Hepatocyte (in vitro differentiated cells): Measurements from ENCODE around the gene LSM14A. TPM values are rescaled to one million over a fixed set of nuclear protein-coding genes. Genes with fewer than 3 reads are reported as not detected.

ENCODE experiments used
- DNase-seq: peaks from one replicate; pipeline ENCODE4 v3.0.0-alpha.2; 2016; ENCODE audit warnings: low spot score
- H2AFZ ChIP-seq: fragments of 200-600 bp; sonication (generic); 2 replicates; pipeline ENCODE4 v1.6.0; 2016; ENCODE audit warnings: antibody characterized with exemption, mild to moderate bottlenecking
- H3K27ac ChIP-seq: fragments of 200-600 bp; sonication (generic); 2 replicates; pipeline ENCODE4 v1.5.1; 2016; ENCODE audit warnings: mild to moderate bottlenecking
- H3K27me3 ChIP-seq: fragments of 200-600 bp; sonication (generic); 2 replicates; pipeline ENCODE4 v1.6.1; 2016
- H3K36me3 ChIP-seq: fragments of 200-600 bp; sonication (generic); replicated peaks from 2 replicates; pipeline ENCODE4 v1.5.1; 2016; ENCODE audit warnings: low read depth; ENCODE audit not compliant: insufficient read depth
- H3K4me1 ChIP-seq: fragments of 200-600 bp; sonication (generic); 2 replicates; pipeline ENCODE4 v1.5.1; 2016; ENCODE audit warnings: mild to moderate bottlenecking, moderate library complexity; ENCODE audit not compliant: insufficient read depth
- H3K4me2 ChIP-seq: fragments of 200-600 bp; sonication (generic); 2 replicates; pipeline ENCODE4 v1.6.0; 2016
- H3K4me3 ChIP-seq: fragments of 200-600 bp; sonication (generic); 2 replicates; pipeline ENCODE4 v1.5.1; 2016; ENCODE audit warnings: mild to moderate bottlenecking
- H3K79me2 ChIP-seq: fragments of 200-600 bp; sonication (generic); 2 replicates; pipeline ENCODE4 v1.6.0; 2017; ENCODE audit warnings: mild to moderate bottlenecking
- H3K9me2 ChIP-seq: fragments of 200-600 bp; sonication (generic); replicated peaks from 2 replicates; pipeline ENCODE4 v1.6.0; 2017; ENCODE audit warnings: mild to moderate bottlenecking; ENCODE audit not compliant: insufficient read depth
- H3K9me3 ChIP-seq: fragments of 200-600 bp; sonication (generic); 2 replicates; pipeline ENCODE4 v1.5.1; 2016; ENCODE audit warnings: low read depth, mild to moderate bottlenecking
- H4K20me1 ChIP-seq: fragments of 200-600 bp; sonication (generic); 2 replicates; pipeline ENCODE4 v1.6.0; 2016; ENCODE audit warnings: mild to moderate bottlenecking; ENCODE audit not compliant: insufficient read depth, poor library complexity, severe bottlenecking
- EZH2 ChIP-seq: fragments of 200-600 bp; sonication (generic); IDR thresholded peaks from 2 replicates; pipeline ENCODE4 v1.6.1; 2016; ENCODE audit warnings: antibody characterized with exemption, mild to moderate bottlenecking, borderline replicate concordance
- EZH2phosphoT487 ChIP-seq: fragments of 200-600 bp; sonication (generic); IDR thresholded peaks from one replicate; pipeline ENCODE4 v1.6.1; 2018; ENCODE audit warnings: antibody characterized with exemption, mild to moderate bottlenecking, low read depth, moderate library complexity; ENCODE audit not compliant: unreplicated experiment, severe bottlenecking
- WGBS: methylation state at CpG from one replicate; pipeline ENCODE4 v1.1.6; 2016; ENCODE audit warnings: low lambda C conversion rate; ENCODE audit errors: missing lambda C conversion rate; 5-methylcytosine and 5-hydroxymethylcytosine counted together
- polyA plus RNA-seq: library from polyadenylated mRNA; unstranded; fragments of >200 nt; fragmentation: Nextera tagmentation; extraction: Ambion mirVana; gene quantifications from 2 replicates; pipeline ENCODE4 v1.2.1, GENCODE V29; 2016
- total RNA-seq: library from RNA; depleted of rRNA; stranded (reverse); fragments of >200 nt; gene quantifications from 2 replicates; pipeline ENCODE4 v1.2.3, GENCODE V29; 2014
- TF ChIP-seq, protein P1 (sequence below): fragments of 200-600 bp; sonication (generic); IDR thresholded peaks from 2 replicates; pipeline ENCODE4 v1.5.1; 2016; ENCODE audit warnings: antibody characterized with exemption, mild to moderate bottlenecking; ENCODE audit not compliant: poor library complexity

LSM14A gene
- total and polyA plus RNA-seq, 2 experiments from 2014 or later = 64.7 to 96.5 TPM

DNA sequence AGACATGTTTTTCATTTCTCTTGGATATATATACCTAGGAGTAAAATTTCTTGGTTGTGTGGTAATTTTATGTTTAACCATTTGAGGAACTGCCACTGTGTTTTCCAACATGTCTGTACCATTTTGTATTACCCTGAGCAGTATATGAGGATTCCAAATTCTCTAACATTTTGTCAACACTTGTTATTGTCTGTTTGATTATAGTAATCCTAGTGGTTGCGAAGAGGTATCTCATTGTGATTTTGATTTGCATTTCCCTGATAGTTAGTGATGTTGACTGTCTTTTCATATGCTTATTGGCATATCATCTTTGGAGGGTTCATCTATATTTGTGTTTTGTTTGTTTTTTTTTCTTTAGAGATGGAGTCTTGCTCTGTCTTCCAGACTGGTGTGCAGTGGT, 103.4 kb downstream of the LSM14A start:
- 100% methylated on average over 1 of the region's 1 CpG for WGBS
- no peaks in the 10 kb centered on the region for H3K4me1 ChIP-seq
- no peaks in the 10 kb centered on the region for H3K9me2 ChIP-seq
- H3K4me3 ChIP-seq = no peak overlapping the region
- H4K20me1 ChIP-seq = peaks cover 5% of the 10 kb centered on the region
- peaks cover 71% of the 10 kb centered on the region for H3K79me2 ChIP-seq
- no peak overlapping the region for H3K27ac ChIP-seq
- H3K4me2 ChIP-seq = no peak overlapping the region
- H3K36me3 ChIP-seq = no peaks in the 10 kb centered on the region
- DNase-seq = no peak
- H3K27me3 ChIP-seq = no peaks in the 10 kb centered on the region
- TF ChIP-seq EZH2phosphoT487 = no peak
- TF ChIP-seq, protein P1, sequence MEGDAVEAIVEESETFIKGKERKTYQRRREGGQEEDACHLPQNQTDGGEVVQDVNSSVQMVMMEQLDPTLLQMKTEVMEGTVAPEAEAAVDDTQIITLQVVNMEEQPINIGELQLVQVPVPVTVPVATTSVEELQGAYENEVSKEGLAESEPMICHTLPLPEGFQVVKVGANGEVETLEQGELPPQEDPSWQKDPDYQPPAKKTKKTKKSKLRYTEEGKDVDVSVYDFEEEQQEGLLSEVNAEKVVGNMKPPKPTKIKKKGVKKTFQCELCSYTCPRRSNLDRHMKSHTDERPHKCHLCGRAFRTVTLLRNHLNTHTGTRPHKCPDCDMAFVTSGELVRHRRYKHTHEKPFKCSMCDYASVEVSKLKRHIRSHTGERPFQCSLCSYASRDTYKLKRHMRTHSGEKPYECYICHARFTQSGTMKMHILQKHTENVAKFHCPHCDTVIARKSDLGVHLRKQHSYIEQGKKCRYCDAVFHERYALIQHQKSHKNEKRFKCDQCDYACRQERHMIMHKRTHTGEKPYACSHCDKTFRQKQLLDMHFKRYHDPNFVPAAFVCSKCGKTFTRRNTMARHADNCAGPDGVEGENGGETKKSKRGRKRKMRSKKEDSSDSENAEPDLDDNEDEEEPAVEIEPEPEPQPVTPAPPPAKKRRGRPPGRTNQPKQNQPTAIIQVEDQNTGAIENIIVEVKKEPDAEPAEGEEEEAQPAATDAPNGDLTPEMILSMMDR = no peak
- no peak for TF ChIP-seq EZH2
- H2AFZ ChIP-seq = no peak overlapping the region
- no peaks in the 10 kb centered on the region for H3K9me3 ChIP-seq

DNA sequence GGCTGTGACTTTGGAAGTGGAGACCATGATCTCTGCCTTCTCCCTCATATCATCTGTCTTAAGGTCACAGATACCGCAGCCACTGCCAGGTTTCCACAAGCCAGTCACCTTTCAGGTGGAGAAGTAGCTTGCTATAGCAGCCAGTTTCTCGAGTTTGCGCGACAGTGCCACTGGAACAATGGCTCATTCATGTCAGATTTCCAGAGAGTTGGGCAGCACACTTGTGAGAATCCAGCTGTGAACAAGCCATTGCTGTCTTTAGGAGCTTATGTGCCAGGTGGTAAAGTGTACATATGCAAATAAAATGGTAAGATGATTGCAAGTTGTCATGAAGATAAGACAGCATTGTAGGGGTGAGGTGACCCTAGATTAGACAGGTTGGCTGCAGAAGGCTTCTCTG, 104.3 kb downstream of the LSM14A start:
- no peak overlapping the region for H3K4me3 ChIP-seq
- no peaks in the 10 kb centered on the region for H3K27me3 ChIP-seq
- TF ChIP-seq EZH2 (no peak), EZH2phosphoT487 (no peak)
- TF ChIP-seq, protein P1 = no peak
- no peaks in the 10 kb centered on the region for H3K4me1 ChIP-seq
- 79% methylated on average over 4 of the region's 4 CpGs for WGBS
- no peaks in the 10 kb centered on the region for H3K36me3 ChIP-seq
- no peaks in the 10 kb centered on the region for H3K9me2 ChIP-seq
- no peak overlapping the region for H3K27ac ChIP-seq
- no peak overlapping the region for H2AFZ ChIP-seq
- H3K4me2 ChIP-seq = no peak overlapping the region
- no peaks in the 10 kb centered on the region for H3K9me3 ChIP-seq
- no peak for DNase-seq
- H3K79me2 ChIP-seq = peaks cover 70% of the 10 kb centered on the region
- H4K20me1 ChIP-seq = peaks cover 5% of the 10 kb centered on the region

DNA sequence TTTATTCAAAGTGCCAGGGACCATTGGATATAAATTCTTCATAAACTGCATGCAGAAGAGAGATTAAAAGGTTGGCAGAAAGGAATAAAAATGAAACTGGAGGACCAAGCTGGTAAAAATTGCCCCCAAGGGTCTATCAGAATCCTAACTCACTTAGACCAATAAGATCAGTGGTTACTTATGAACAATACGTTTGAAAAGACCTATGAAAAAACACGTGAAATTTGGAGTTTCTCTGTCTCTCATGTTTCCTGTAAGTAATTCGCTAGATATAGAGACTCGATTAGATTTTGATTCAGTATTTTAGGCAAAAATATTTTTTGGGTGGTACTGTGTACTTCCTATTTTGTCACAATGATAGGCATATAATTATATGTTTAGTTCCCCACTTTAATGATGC, 104.9 kb downstream of the LSM14A start:
- Histone ChIP-seq H3K9me3 (no peaks in the 10 kb centered on the region), H3K36me3 (no peaks in the 10 kb centered on the region), H3K9me2 (no peaks in the 10 kb centered on the region), H3K4me2 (no peak overlapping the region), H3K4me3 (no peak overlapping the region), H3K27me3 (no peaks in the 10 kb centered on the region), H2AFZ (no peak overlapping the region), H3K4me1 (no peaks in the 10 kb centered on the region), H3K27ac (no peak overlapping the region), H4K20me1 (peaks cover 5% of the 10 kb centered on the region), H3K79me2 (peaks cover 70% of the 10 kb centered on the region)
- TF ChIP-seq, protein P1 = no peak
- no peak for TF ChIP-seq EZH2phosphoT487
- TF ChIP-seq EZH2 = no peak
- DNase-seq = no peak
- WGBS = 87% methylated on average over 4 of the region's 4 CpGs

DNA sequence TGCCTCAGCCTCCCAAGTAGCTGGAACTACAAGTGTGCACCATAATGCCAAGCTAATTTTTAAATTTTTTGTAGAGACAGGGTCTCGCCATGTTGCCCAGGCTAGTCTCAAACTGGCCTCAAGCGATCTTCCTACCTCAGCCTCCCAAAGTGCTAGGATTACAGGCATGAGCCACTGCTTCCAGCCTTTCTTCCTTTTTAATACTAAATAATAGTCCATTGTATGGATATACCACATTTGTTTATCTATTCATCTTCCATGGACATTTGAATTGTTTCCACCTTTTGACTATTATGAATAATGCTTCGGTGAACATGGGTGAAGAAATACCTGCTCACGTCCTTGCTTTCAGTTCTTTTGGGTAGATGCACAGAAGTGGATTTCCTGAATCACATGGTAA, 106.5 kb downstream of the LSM14A start:
- Histone ChIP-seq H3K36me3 (no peaks in the 10 kb centered on the region), H3K27me3 (no peaks in the 10 kb centered on the region), H3K4me3 (no peak overlapping the region), H2AFZ (no peak overlapping the region), H3K4me1 (no peaks in the 10 kb centered on the region), H3K27ac (no peak overlapping the region), H4K20me1 (peaks cover 6% of the 10 kb centered on the region), H3K79me2 (peaks cover 64% of the 10 kb centered on the region), H3K9me2 (no peaks in the 10 kb centered on the region), H3K9me3 (no peaks in the 10 kb centered on the region), H3K4me2 (no peak overlapping the region)
- no peak for DNase-seq
- WGBS = 100% methylated on average over 4 of the region's 4 CpGs
- TF ChIP-seq EZH2phosphoT487 = no peak

Other genes starting within 250 kb of the LSM14A start
- gene GARRE1, start 82.0 kb downstream of the LSM14A start, total RNA-seq = 15.4 and 16.3 TPM in 2 replicates
- gene GARRE1, start 82.0 kb downstream of the LSM14A start, polyA plus RNA-seq = 9.0 and 10.2 TPM in 2 replicates
- gene GPI, start 192.7 kb downstream of the LSM14A start, total RNA-seq = 82.9 and 117 TPM in 2 replicates
- 120 and 124 TPM in 2 replicates for gene GPI, start 192.7 kb downstream of the LSM14A start, polyA plus RNA-seq
- gene PDCD2L, start 231.9 kb downstream of the LSM14A start, total RNA-seq = 9.8 and 12.4 TPM in 2 replicates
- 6.3 and 7.3 TPM in 2 replicates for gene PDCD2L, start 231.9 kb downstream of the LSM14A start, polyA plus RNA-seq